ENCODE data around the gene SBSN. TPM values are rescaled to one million over a fixed set of nuclear protein-coding genes. Genes with fewer than 3 reads are reported as not detected.

The SBSN gene
- total and polyA plus RNA-seq, 4 donors = not detected

GRCh38 chr19:35571406-35571965, 43.4 kb upstream of the SBSN start:
- Histone ChIP-seq H3K4me1 (ENCODE audit: control insufficient read depth in 4 of 4, insufficient read depth in 4 of 4, low read length in 3 of 4) (peaks cover 0 to 5% (median 2%) of the 10 kb centered on the region in 4 donors), H3K9me3 (ENCODE audit: control insufficient read depth in 4 of 4, low read length in 3 of 4) (peaks cover 0 to 7% (median 4%) of the 10 kb centered on the region in 4 donors), H3K27me3 (ENCODE audit: control insufficient read depth in 4 of 4, insufficient read depth in 4 of 4, low read length in 3 of 4) (no peaks in the 10 kb centered on the region), H3K36me3 (ENCODE audit: control insufficient read depth in 4 of 4, insufficient read depth in 3 of 4, low read depth in 1 of 4, low read length in 3 of 4) (no peaks in the 10 kb centered on the region), H3K4me3 (ENCODE audit: low read depth in 1 of 3, low read length in 3 of 3) (no peak overlapping the region), H3K9ac (ENCODE audit: low read depth in 1 of 2, low read length in 2 of 2) (no peak overlapping the region), H3K27ac (ENCODE audit: low read depth in 1 of 2, low read length in 2 of 2) (no peak overlapping the region)
- WGBS = 88% methylated on average over 1 of the region's 1 CpG
- TF ChIP-seq MAX (IDR thresholded peaks at IDR 0.05) (no peak), HNF4G (IDR thresholded peaks at IDR 0.05) (no peak), RAD21 (IDR thresholded peaks at IDR 0.05) (no peak), HNF4A (conservative IDR thresholded peaks at IDR 0.05) (no peak), GABPA (IDR thresholded peaks at IDR 0.05 in 1 of 2, conservative IDR thresholded peaks at IDR 0.05 in 1 of 2) (no peak), CTCF (IDR thresholded peaks at IDR 0.05; ENCODE audit: low read depth, low read length, missing input control) (no peak), JUND (IDR thresholded peaks at IDR 0.05) (no peak), ZBTB33 (IDR thresholded peaks at IDR 0.05) (no peak)
- no peak for DNase-seq (ENCODE audit: low spot score)

GRCh38 chr19:35569281-35569781, 41.2 kb upstream of the SBSN start:
- H3K4me3 ChIP-seq (ENCODE audit: low read depth in 1 of 3, low read length in 3 of 3) = no peak overlapping the region
- WGBS = 70% methylated on average over 5 of the region's 5 CpGs
- H3K4me1 ChIP-seq (ENCODE audit: control insufficient read depth in 4 of 4, insufficient read depth in 4 of 4, low read length in 3 of 4) = peaks cover 0 to 5% (median 2%) of the 10 kb centered on the region in 4 donors
- TF ChIP-seq REST (IDR thresholded peaks at IDR 0.05) (no peak), EGR1 (IDR thresholded peaks at IDR 0.05; ENCODE audit: low read depth in 2 of 2) (no peak)
- peaks cover 0 to 4% (median 0%) of the 10 kb centered on the region in 4 donors for H3K27me3 ChIP-seq (ENCODE audit: control insufficient read depth in 4 of 4, insufficient read depth in 4 of 4, low read length in 3 of 4)
- H3K9ac ChIP-seq (ENCODE audit: low read depth in 1 of 2, low read length in 2 of 2) = no peak overlapping the region
- no peaks in the 10 kb centered on the region for H3K36me3 ChIP-seq (ENCODE audit: control insufficient read depth in 4 of 4, insufficient read depth in 3 of 4, low read depth in 1 of 4, low read length in 3 of 4)
- H3K27ac ChIP-seq (ENCODE audit: low read depth in 1 of 2, low read length in 2 of 2) = no peak overlapping the region
- DNase-seq (ENCODE audit: low spot score) = no peak
- no peaks in the 10 kb centered on the region for H3K9me3 ChIP-seq (ENCODE audit: control insufficient read depth in 4 of 4, low read length in 3 of 4)
